HG02571 (cell line): ENCODE results near the gene TSPAN31.
A peak's percentile ranks its signal among the peaks of the same experiment; 100 is the strongest.

Experiments used
- ATAC-seq: cut with Tn5 transposase; IDR thresholded peaks from one replicate; pipeline ENCODE4 v1.9.1; 2021; ENCODE audit warnings: mild to moderate bottlenecking, moderate library complexity; ENCODE audit not compliant: unreplicated experiment

TSPAN31 gene

GRCh38 chr12:57751788-57752667, 7.2 kb downstream of the TSPAN31 start, which contains the start of gene CDK4:
TSS of gene CDK4 (minus strand) at chr12:57752310. CDS start at chr12:57751717, 593 bp downstream.
- ATAC-seq, result peak; percentile 65

GRCh38 chr12:57752668-57753000, 7.8 kb downstream of the TSPAN31 start:
- no peak for ATAC-seq

DNA sequence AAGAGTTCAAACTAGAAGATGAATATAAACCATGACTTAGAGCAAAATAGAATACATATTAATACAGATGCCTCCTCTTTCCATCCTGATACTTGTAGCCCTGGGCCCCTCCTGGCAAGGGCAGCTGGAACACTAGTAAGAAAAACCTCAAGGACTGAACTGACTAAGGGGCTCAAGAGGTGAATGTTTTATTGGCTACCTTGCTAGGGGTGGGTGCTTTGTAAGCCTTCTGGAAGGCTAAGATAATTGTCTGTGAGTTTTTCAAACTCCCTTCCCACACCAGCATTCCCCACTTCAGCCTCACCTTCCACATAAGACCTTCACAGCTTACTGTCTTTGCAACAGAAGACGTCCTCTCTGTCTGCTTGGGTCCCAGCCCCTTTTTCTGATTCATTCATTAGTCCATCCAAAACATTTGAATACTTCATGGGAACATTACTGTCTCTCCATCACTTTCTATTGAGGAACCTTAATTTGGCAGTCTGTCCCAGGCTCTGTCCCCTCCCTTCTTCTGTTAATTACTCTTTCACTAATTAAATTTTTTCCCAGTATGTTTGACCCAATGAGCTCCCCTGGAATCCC, 9.0 kb downstream of the TSPAN31 start:
- ATAC-seq, result no peak

DNA sequence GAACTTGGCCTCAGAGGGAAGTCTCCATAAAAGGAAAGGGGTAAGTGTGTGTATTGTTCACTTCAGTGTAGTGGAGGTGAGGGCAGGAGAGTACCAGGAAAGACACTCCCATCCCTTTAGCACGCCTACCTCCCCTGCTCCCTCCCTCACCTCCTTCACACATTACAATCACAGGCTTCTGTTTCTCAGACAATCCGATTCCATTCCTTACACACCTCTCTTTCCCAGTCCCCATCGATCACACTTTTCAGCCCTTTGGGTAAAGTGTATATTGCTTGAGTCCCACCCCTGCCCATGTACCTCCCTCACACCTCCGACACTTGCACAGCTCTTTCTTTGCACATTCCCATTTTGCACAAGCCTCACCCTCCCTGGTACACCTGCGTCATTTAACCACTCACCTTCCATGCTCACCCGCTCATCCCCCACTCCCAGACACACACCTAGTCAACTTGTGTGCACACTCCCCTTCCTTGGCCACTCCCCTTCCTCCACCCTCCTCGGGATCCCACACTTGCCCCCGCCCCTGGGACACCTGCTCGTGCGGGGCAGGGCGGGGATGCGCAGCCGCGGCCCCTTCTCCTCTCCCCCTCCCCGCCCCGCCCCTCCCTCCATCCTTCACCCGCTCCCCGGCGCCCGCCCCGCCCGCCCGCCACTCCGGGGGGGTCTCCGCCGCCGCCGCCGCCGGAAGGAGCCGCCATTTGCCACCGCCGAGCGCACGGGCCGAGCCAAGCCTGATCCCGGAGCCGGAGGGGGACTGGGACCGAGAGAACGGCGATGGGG, 9.8 kb downstream of the TSPAN31 start, which contains the start of gene MARCHF9:
Gene MARCHF9 (plus strand): TSS at position 693 of the 783 bp plus-strand sequence. CDS start 426 bp downstream, outside the sequence.
- peak; percentile 35 for ATAC-seq

DNA sequence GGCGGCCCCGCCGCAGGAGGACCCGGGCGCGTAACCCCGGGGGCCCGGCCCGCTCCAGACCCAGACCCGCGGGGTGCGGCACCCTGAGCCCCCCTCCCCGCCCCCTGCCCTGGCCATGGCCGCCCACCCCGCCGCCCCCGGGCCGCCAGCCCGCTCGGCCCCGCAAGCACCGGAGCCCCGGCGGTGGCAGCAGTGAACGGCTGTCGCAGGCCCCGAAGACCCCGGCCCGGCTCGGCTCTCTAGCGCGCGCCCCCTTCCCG, 10.3 kb downstream of the TSPAN31 start:
- ATAC-seq, result no peak

- ATAC-seq, result no peak
Measured at GRCh38 chr12:57755454-57756372, 10.9 kb downstream of the TSPAN31 start.

DNA sequence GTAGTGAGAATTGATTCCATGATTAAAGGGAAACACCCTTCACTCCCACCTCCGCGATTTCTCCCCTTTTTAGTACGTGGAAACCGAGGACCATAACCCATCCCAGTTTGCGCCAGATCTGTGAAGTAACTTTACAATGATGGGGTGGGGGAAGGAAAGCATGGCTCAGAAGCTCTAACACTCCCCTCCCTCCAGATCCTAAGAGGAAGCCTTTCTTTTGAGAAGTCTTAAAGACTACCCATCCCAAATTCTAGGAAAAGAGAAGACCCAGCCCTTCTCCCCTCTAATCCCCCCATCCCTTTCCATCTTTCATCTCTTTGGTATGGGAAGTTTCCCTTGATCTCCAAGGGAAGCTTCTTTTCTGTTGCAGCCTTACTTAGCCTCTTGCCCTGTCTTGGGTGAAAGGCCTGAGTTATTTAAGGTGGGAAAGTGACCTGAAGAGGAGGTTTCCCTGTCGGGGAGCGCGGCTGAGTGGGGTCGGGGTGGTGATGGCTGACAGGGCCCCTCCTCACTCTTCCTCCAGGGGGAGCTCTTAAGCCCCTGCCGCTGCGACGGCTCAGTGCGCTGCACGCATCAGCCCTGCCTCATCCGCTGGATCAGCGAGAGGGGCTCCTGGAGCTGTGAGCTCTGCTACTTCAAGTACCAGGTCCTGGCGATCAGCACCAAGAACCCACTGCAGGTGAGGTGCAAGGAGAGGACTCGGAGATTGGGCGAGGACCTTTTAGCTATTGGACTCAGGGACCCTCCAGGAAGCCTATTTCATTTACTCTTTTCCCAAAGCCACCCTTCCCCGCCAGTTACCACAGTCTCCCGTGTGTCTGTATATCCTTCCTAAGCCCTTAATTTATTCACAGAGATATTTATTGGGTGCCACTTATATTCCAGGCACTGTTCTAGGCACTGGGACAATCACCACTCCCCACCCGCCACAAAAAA, 11.8 kb downstream of the TSPAN31 start:
- no peak for ATAC-seq

DNA sequence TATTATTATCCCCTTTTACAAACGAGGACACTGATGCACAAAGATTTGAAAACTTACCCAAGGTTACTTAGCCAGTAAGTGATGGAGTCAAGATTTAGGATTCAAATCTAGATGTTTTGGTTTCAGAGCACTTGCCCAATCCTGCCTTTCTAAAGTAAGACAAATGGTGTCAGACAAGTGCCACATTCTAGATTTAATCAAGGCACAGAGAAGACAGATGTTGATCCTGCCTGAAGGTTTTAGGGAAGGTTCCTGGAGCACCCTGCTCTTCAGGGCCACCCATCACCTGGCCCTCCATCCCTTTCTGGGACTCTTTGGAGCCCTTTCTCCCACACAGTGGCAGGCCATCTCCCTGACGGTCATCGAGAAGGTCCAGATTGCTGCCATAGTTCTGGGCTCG, 12.9 kb downstream of the TSPAN31 start:
- ATAC-seq, result no peak

DNA sequence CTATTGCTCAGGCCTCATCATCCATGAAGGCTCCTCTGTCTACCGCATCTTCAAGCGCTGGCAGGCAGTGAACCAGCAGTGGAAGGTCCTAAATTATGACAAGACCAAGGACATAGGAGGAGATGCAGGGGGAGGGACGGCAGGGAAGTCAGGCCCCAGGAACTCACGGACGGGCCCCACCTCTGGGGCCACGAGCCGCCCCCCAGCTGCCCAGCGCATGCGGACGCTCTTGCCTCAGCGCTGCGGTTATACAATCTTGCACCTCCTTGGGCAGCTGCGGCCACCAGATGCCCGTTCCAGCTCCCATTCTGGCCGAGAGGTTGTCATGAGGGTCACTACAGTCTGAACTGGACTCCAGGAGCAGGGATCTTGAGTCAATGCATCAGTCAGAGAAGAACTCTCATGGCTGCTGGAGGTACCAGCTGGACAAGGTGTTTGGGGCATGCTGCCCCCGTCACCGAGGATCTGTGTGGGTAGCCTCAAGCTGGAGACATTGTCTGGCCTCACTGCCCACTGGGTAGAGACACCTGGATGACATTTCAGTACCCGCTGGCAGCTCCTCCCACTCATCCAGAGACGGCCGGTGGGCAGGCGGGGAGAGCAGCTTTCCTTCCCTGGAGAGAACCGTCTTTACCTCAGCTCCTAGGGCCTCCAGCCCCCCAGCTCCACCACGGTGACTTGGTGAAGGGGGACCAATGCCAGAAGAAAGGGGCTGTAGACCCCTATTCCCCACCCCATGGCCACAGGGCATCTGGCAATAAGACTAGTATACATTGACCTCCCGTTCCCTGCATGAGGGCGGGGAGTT, 13.9 kb downstream of the TSPAN31 start:
- ATAC-seq, result no peak

- ATAC-seq, result no peak
Measured at GRCh38 chr12:57759360-57759980, 14.6 kb downstream of the TSPAN31 start.

- ATAC-seq, result no peak
Measured at GRCh38 chr12:57760347-57760982, 15.6 kb downstream of the TSPAN31 start.

DNA sequence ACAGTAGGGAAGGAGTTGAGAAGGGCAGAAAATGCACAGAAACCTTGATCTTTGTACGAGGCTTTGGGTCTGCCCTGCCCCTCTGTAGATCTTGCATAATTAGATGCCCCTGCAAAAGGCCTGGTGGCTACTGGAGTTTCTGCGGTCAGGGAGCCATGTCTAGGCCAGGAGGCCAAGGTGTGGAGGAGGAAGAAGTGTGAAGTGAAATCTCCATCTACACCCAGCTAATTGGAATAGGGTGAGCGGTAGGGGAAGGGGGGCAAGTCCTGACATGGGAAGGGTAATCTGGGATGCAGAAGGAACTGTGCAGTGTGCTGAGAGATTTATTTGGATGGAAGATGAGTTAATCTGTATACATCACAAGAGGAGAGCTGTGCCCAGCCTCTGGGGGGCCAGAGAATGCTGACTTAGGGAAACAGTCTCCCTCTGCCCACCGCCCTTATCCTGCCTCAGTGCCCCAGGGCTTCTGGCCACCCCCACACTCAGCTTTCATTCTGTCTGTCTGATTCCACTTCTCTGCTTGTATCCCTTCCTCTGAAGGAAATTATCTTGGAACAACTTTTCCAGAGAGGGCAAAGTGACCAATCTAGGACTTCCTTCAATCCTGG, 16.7 kb downstream of the TSPAN31 start:
- no peak for ATAC-seq

GRCh38 chr12:57762463-57762862, 17.6 kb downstream of the TSPAN31 start:
- ATAC-seq, result no peak

GRCh38 chr12:57763881-57764661, 19.2 kb downstream of the TSPAN31 start:
- no peak for ATAC-seq

DNA sequence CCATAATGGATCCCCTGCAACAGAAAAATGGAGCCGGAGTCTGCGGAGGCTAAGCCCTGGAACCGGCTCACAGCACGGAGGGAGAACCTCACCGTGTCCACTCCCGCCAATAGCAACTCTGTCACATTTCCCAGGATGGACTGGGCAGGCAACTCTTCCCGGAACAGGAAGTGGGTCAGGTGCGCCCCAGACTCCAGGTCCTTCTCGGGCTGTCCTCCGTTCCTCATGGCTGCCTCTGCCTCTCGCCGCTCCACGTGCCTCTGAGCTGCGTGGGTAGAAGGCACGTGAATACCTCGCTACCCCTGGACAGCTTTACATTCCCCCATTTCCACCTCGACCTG, 19.8 kb downstream of the TSPAN31 start:
- ATAC-seq, result no peak

DNA sequence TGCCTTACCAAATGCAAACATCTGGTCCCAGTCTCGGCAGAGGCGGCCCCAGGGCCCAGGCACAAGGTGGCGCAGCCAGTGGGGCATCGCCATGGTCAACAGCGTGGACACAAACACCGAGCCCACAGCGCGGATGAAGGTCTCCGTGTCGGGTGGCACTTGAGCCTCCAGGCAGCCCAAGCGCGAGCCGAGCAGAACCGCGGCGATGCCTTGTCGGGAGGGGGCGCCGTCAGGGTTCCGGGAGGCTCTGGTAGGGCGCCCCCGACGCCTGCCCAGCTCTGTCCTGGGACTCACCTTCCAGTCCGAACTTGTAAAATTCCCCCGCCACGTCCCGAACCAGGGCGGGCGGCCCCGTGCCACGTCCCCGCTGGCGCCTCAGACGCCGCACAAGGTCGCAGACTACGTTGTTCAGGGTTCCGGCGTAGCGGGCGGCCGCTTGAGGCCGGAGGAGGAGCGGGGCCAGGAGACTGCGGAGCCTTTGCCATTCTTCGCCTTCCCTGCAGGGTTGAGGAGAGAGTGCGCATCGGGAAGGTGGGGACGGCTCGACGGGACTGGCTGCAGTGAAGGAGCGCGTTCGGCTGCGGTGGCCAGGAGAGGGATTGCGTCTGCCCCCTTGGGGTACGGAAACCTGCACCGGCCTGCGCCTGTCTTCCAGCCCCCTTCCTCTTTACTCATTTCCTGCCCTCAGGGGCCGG, 20.3 kb downstream of the TSPAN31 start:
- ATAC-seq, result peak; percentile 57
